T-helper 2 cell treated with Interferon-gamma antibody and Interleukin-4, amounts not matched to agents 5 μg/mL and 100 μg/mL, for 36 hours (primary cell): ENCODE results near the gene HLA-DMA.

Experiments used
- DNase-seq: peaks from one replicate; pipeline ENCODE4 v3.0.0; 2021; ENCODE audit warnings: low spot score
- H3K27ac Mint-ChIP-seq: one replicate; pipeline ENCODE4 v1.8.0; 2021; ENCODE audit warnings: mild to moderate bottlenecking, mixed read lengths
- H3K27me3 Mint-ChIP-seq: one replicate; pipeline ENCODE4 v1.8.0; 2021; ENCODE audit warnings: low read depth, mixed read lengths
- H3K36me3 Mint-ChIP-seq: one replicate; pipeline ENCODE4 v1.8.0; 2021; ENCODE audit warnings: low read depth, mixed read lengths
- H3K4me1 Mint-ChIP-seq: one replicate; pipeline ENCODE4 v1.8.0; 2021; ENCODE audit warnings: low read depth, mixed read lengths
- H3K4me3 Mint-ChIP-seq: one replicate; pipeline ENCODE4 v1.8.0; 2022; ENCODE audit warnings: mild to moderate bottlenecking, moderate library complexity, mixed read lengths
- H3K9me3 Mint-ChIP-seq: one replicate; pipeline ENCODE4 v1.8.0; 2021; ENCODE audit warnings: mixed read lengths

HLA-DMA gene

GRCh38 chr6:32952817-32953739 lies at the start of gene HLA-DMA:
Gene HLA-DMA, minus strand, starts transcription at chr6:32953097. Its CDS starts 61 bp downstream, at chr6:32953036.
- Mint-ChIP-seq H3K36me3 (peaks cover 7% of the 10 kb centered on the region), H3K27ac (peak within 1 kb of the TSS; percentile 82), H3K27me3 (no peaks in the 10 kb centered on the region), H3K4me1 (peaks cover 49% of the 10 kb centered on the region), H3K9me3 (no peaks in the 10 kb centered on the region), H3K4me3 (peak within 1 kb of the TSS; percentile 87)
- peak; percentile 76 for DNase-seq

DNA sequence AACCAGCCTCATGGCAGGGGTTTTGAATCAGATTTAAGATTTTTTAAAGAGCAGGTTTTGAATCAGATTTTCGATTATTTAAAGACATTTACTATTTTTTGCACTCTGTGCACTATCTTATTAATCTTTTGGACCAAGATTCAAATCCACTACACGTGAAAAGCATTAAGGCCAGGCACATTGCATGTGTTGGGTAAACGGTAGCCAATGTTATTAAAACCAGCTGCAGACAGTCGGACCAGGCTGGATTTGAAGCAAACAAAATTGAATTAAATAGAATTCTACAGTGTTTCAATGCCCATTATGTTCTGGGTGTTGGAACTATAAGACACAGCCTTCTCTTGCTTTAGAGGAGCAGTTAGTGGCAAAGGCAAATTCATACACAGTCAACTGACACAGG lies 48.8 kb upstream of the HLA-DMA start:
- H3K27ac Mint-ChIP-seq: no peak overlapping the region
- H3K27me3 Mint-ChIP-seq: peaks cover 31% of the 10 kb centered on the region
- DNase-seq: no peak
- no peaks in the 10 kb centered on the region for H3K9me3 Mint-ChIP-seq
- H3K36me3 Mint-ChIP-seq: no peaks in the 10 kb centered on the region
- no peak overlapping the region for H3K4me3 Mint-ChIP-seq
- H3K4me1 Mint-ChIP-seq: peaks cover 6% of the 10 kb centered on the region

DNA sequence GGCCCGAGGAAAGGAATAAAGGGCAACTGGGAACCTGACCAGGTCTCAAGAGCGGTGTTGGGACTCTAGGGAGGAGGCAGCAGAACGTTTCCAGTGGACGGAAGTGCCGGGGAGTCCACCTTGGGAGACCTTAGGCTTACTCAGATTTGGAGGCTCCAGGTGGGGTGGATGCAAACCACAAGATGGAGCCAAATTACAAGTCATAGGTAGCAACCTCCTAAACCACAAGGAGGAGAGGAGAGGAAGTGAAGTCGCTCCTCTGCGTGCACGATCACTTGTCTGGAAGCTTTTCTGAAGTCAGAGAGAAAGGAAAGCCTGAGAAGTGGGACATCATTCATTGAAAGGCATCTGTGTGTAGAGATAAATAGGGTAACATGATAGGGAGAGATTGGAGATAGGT lies 47.2 kb upstream of the HLA-DMA start:
- H3K4me3 Mint-ChIP-seq: no peak overlapping the region
- no peak for DNase-seq
- no peak overlapping the region for H3K27ac Mint-ChIP-seq

GRCh38 chr6:32995448-32995847 lies 42.6 kb upstream of the HLA-DMA start:
- Mint-ChIP-seq H3K9me3 (no peaks in the 10 kb centered on the region), H3K27ac (no peak overlapping the region), H3K36me3 (no peaks in the 10 kb centered on the region), H3K4me1 (peaks cover 6% of the 10 kb centered on the region), H3K4me3 (no peak overlapping the region), H3K27me3 (peaks cover 34% of the 10 kb centered on the region)
- no peak for DNase-seq

More for the DNA sequence above, 47.2 kb upstream of the HLA-DMA start:
- Mint-ChIP-seq H3K9me3 (no peaks in the 10 kb centered on the region), H3K36me3 (no peaks in the 10 kb centered on the region), H3K4me1 (peaks cover 6% of the 10 kb centered on the region), H3K27me3 (peaks cover 39% of the 10 kb centered on the region)

- peaks cover 28% of the 10 kb centered on the region for H3K27me3 Mint-ChIP-seq
- H3K4me3 Mint-ChIP-seq: no peak overlapping the region
- no peaks in the 10 kb centered on the region for H3K36me3 Mint-ChIP-seq
- H3K27ac Mint-ChIP-seq: no peak overlapping the region
- DNase-seq: no peak
- no peaks in the 10 kb centered on the region for H3K9me3 Mint-ChIP-seq
- peaks cover 4% of the 10 kb centered on the region for H3K4me1 Mint-ChIP-seq
Measured at GRCh38 chr6:32993363-32993973, 40.6 kb upstream of the HLA-DMA start.

DNA sequence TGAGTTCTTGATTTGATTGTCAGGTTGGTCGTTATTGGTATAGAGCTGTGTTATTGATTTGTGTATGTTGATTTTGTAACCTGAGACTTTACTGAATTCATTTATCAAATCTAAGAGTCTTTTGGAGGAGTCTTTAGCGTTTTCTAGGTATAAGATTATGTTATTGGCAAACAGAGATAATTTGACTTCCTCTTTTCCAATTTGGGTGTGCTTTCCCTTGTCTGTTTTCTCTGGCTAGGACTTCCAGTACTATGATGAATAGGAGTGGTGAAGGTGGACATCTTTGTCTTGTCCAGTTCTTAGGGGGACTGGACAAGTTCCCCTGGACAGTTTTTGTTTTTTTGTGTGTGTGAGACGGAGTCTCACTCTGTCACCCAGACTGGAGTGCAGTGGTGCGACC lies 39.1 kb upstream of the HLA-DMA start:
- Mint-ChIP-seq H3K36me3 (no peaks in the 10 kb centered on the region), H3K4me3 (no peak overlapping the region), H3K9me3 (no peaks in the 10 kb centered on the region), H3K4me1 (peaks cover 9% of the 10 kb centered on the region), H3K27ac (no peak overlapping the region), H3K27me3 (peaks cover 22% of the 10 kb centered on the region)
- no peak for DNase-seq

- DNase-seq: no peak
- H3K9me3 Mint-ChIP-seq: no peaks in the 10 kb centered on the region
- H3K4me3 Mint-ChIP-seq: no peak overlapping the region
- H3K4me1 Mint-ChIP-seq: peaks cover 12% of the 10 kb centered on the region
- H3K27me3 Mint-ChIP-seq: peaks cover 14% of the 10 kb centered on the region
- no peaks in the 10 kb centered on the region for H3K36me3 Mint-ChIP-seq
- no peak overlapping the region for H3K27ac Mint-ChIP-seq
Measured at GRCh38 chr6:32989368-32989767, 36.5 kb upstream of the HLA-DMA start.

- DNase-seq: peak; percentile 77
- H3K9me3 Mint-ChIP-seq: no peaks in the 10 kb centered on the region
- peaks cover 25% of the 10 kb centered on the region for H3K4me1 Mint-ChIP-seq
- H3K36me3 Mint-ChIP-seq: peaks cover 24% of the 10 kb centered on the region
- H3K4me3 Mint-ChIP-seq: no peak overlapping the region
- H3K27me3 Mint-ChIP-seq: no peaks in the 10 kb centered on the region
- peak overlapping the region; percentile 47 for H3K27ac Mint-ChIP-seq
Measured at GRCh38 chr6:32984622-32985389, 31.9 kb upstream of the HLA-DMA start.

- DNase-seq: no peak
- Mint-ChIP-seq H3K4me3 (no peak overlapping the region), H3K36me3 (peaks cover 32% of the 10 kb centered on the region), H3K4me1 (peaks cover 22% of the 10 kb centered on the region), H3K27ac (peak overlapping the region; percentile 71), H3K27me3 (no peaks in the 10 kb centered on the region), H3K9me3 (no peaks in the 10 kb centered on the region)
Measured at GRCh38 chr6:32983964-32984621, 31.2 kb upstream of the HLA-DMA start.

DNA sequence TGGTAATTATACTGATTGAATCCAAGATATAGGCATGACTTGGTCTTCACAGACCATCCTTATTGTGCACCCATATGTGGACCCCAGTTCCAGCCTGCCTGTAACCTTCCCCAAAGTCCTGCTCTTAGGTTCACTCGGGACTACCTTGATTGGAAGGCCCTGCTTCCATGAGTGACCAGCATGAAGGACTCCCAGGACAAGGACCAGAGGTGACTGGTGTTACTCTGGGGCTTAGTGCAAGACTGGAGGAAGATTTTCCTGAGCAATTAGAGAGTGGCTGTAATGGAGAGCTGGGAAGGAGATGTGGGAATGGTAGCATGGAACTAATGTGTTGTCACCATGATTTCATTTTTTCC lies 30.6 kb upstream of the HLA-DMA start:
- Mint-ChIP-seq H3K4me3 (no peak overlapping the region), H3K27ac (peak overlapping the region; percentile 71), H3K36me3 (peaks cover 38% of the 10 kb centered on the region), H3K9me3 (no peaks in the 10 kb centered on the region), H3K4me1 (peaks cover 22% of the 10 kb centered on the region), H3K27me3 (no peaks in the 10 kb centered on the region)
- DNase-seq: no peak

- Mint-ChIP-seq H3K4me1 (peaks cover 17% of the 10 kb centered on the region), H3K27me3 (no peaks in the 10 kb centered on the region), H3K9me3 (no peaks in the 10 kb centered on the region), H3K36me3 (peaks cover 44% of the 10 kb centered on the region), H3K27ac (peak overlapping the region; percentile 27), H3K4me3 (no peak overlapping the region)
- DNase-seq: no peak
Measured at GRCh38 chr6:32982702-32983492, 30.0 kb upstream of the HLA-DMA start.

- DNase-seq: no peak
- peaks cover 23% of the 10 kb centered on the region for H3K4me1 Mint-ChIP-seq
- H3K36me3 Mint-ChIP-seq: peaks cover 51% of the 10 kb centered on the region
- H3K4me3 Mint-ChIP-seq: no peak overlapping the region
- no peaks in the 10 kb centered on the region for H3K9me3 Mint-ChIP-seq
- peak overlapping the region; percentile 1 for H3K27ac Mint-ChIP-seq
- H3K27me3 Mint-ChIP-seq: no peaks in the 10 kb centered on the region
Measured at GRCh38 chr6:32982084-32982701, 29.3 kb upstream of the HLA-DMA start.
